GM12878 (cell line): ENCODE data around the gene BDNF. TPM values are rescaled to one million over a fixed set of nuclear protein-coding genes. Genes with fewer than 3 reads are reported as not detected.
A peak's percentile ranks its signal among the peaks of the same experiment; 100 is the strongest.

Experiments used
- ATAC-seq: fragments of 200-7000 bp; cut with Tn5 transposase; 3 replicates; pipeline ENCODE4 v1.9.1; 2020; ENCODE audit warnings: mild to moderate bottlenecking, moderate library complexity
- BruUV-seq: library from RNA; stranded (reverse); fragments of 400-500 nt; replicated peaks from 2 replicates; lab custom pipeline; 2021; lab: Mats Ljungman, UMichigan
- CTCF ChIA-PET: fragments of 300-600 bp; sonication (Branson Sonifier 250); formaldehyde crosslinking; extraction: SDS; loops from one replicate; lab custom pipeline; 2021; ENCODE audit warnings: inconsistent platforms; lab: Yijun Ruan, JAX
- POLR2A ChIA-PET: fragments of 350-600 bp; formaldehyde crosslinking; extraction: SDS; loops from one replicate; lab custom pipeline; 2021; ENCODE audit warnings: inconsistent platforms; lab: Charles Lee
- RAD21 ChIA-PET: fragments of 300-600 bp; sonication (Branson Sonifier 250); formaldehyde crosslinking; loops from one replicate; lab custom pipeline; 2023; ENCODE audit warnings: antibody characterized with exemption; ENCODE audit not compliant: unreplicated experiment; lab: Charles Lee
- SMC1A ChIA-PET: fragments of 300-600 bp; sonication (Branson Sonifier 250); formaldehyde crosslinking; loops from one replicate; lab custom pipeline; 2023; ENCODE audit not compliant: unreplicated experiment, uncharacterized antibody; lab: Charles Lee
- DNase-seq: peaks from one replicate; pipeline ENCODE4 v3.0.0-alpha.2; 2011; ENCODE audit warnings: low read depth, low spot score
- FAIRE-seq: peaks from 3 replicates; lab custom pipeline; 2011; peaks lifted over from hg19 to GRCh38; lab: Jason Lieb, UNC
- H2AFZ ChIP-seq: 2 replicates; pipeline ENCODE4 v1.6.0; 2011; ENCODE audit warnings: low read depth, low read length, control low read depth; ENCODE audit not compliant: control insufficient read depth
- H3K27ac ChIP-seq: 2 replicates; pipeline ENCODE4 v1.5.1; 2011; ENCODE audit warnings: control low read depth; ENCODE audit not compliant: control insufficient read depth, insufficient read depth
- H3K27me3 ChIP-seq, 2 experiments: replicated peaks in 1 of 2; 2 replicates each; pipeline versions ENCODE4 v1.6.0 to v1.6.1; 2011; ENCODE audit warnings: low read length in 1 of 2; ENCODE audit not compliant: control insufficient read depth in 2 of 2, insufficient read depth in 2 of 2
- H3K36me3 ChIP-seq, 2 experiments: 2 replicates each; pipeline ENCODE4 v1.5.1; 2011; ENCODE audit warnings: low read length in 1 of 2; ENCODE audit not compliant: control insufficient read depth in 2 of 2, insufficient read depth in 2 of 2
- H3K4me1 ChIP-seq: 2 replicates; pipeline ENCODE4 v1.6.1; 2011; ENCODE audit warnings: mild to moderate bottlenecking, low read length, moderate library complexity, mixed read lengths; ENCODE audit not compliant: control insufficient read depth, insufficient read depth
- H3K4me2 ChIP-seq: 2 replicates; pipeline ENCODE4 v1.6.0; 2011; ENCODE audit warnings: control low read depth; ENCODE audit not compliant: control insufficient read depth, insufficient read depth
- H3K4me3 ChIP-seq: fragments of 200-600 bp; sonication (generic); 2 replicates; pipeline ENCODE4 v1.5.1; 2016
- H3K79me2 ChIP-seq: 2 replicates; pipeline ENCODE4 v1.6.0; 2011; ENCODE audit warnings: low read length; ENCODE audit not compliant: control insufficient read depth, insufficient read depth
- H3K9ac ChIP-seq: 2 replicates; pipeline ENCODE4 v1.8.0; 2011; ENCODE audit warnings: low read length, control low read depth, mixed read lengths; ENCODE audit not compliant: control insufficient read depth, insufficient read depth
- H3K9me3 ChIP-seq: replicated peaks from 3 replicates; pipeline ENCODE4 v1.5.1; 2011; ENCODE audit warnings: mild to moderate bottlenecking, low read length; ENCODE audit not compliant: control insufficient read depth, insufficient read depth
- H4K20me1 ChIP-seq: 2 replicates; pipeline ENCODE4 v1.6.0; 2011; ENCODE audit not compliant: control insufficient read depth, insufficient read depth
- CBX3 ChIP-seq: fragments of 200-600 bp; sonication (generic); IDR thresholded peaks from 2 replicates; pipeline ENCODE4 v1.6.1; 2016; ENCODE audit warnings: low read depth, borderline replicate concordance
- CEBPZ ChIP-seq: fragments of 150-350 bp; IDR thresholded peaks from 2 replicates; pipeline ENCODE4 v1.6.1; 2016; ENCODE audit warnings: low read depth, low read length
- CHD4 ChIP-seq: fragments of 200-600 bp; sonication (generic); IDR thresholded peaks from 2 replicates; pipeline ENCODE4 v1.6.1; 2016; ENCODE audit warnings: mild to moderate bottlenecking
- EP300 ChIP-seq, 2 experiments: fragments of 150-350 bp in 1 of 2; IDR thresholded peaks; 2 replicates each; pipeline ENCODE4 v1.6.1; 2011 to 2012; ENCODE audit warnings: low read depth in 2 of 2, low read length in 2 of 2, borderline replicate concordance in 1 of 2, improper control_type of control experiment in 1 of 2, inconsistent platforms in 1 of 2; ENCODE audit not compliant: control insufficient read depth in 1 of 2
- HDAC6 ChIP-seq: fragments of 200-600 bp; sonication (generic); IDR thresholded peaks from one replicate; pipeline ENCODE4 v1.8.0; 2017; ENCODE audit warnings: antibody characterized with exemption; ENCODE audit not compliant: unreplicated experiment
- JUNB ChIP-seq: IDR thresholded peaks from 2 replicates; pipeline ENCODE4 v1.6.1; 2016; ENCODE audit warnings: antibody characterized with exemption, mild to moderate bottlenecking
- MEF2B ChIP-seq: fragments of 450-650 bp; IDR thresholded peaks from 2 replicates; pipeline ENCODE4 v1.6.1; 2018; ENCODE audit warnings: mild to moderate bottlenecking, moderate library complexity; ENCODE audit not compliant: partially characterized antibody, poor library complexity, severe bottlenecking
- POLR2A ChIP-seq: IDR thresholded peaks from 2 replicates; pipeline ENCODE4 v1.6.1; 2011; ENCODE audit warnings: low read depth, mild to moderate bottlenecking, low read length
- POLR2AphosphoS5 ChIP-seq: IDR thresholded peaks from 2 replicates; pipeline ENCODE4 v1.6.1; 2011; ENCODE audit warnings: mild to moderate bottlenecking, low read length, inconsistent platforms
- RELA ChIP-seq: fragments of 450-650 bp; IDR thresholded peaks from 2 replicates; pipeline ENCODE4 v1.8.0; 2014; ENCODE audit warnings: borderline replicate concordance; ENCODE audit not compliant: partially characterized antibody
- SMC3 ChIP-seq: IDR thresholded peaks from 2 replicates; pipeline ENCODE4 v1.6.1; 2011; ENCODE audit warnings: low read length, improper control_type of control experiment, borderline replicate concordance
- STAT1 ChIP-seq: fragments of 450-650 bp; conservative IDR thresholded peaks from 2 replicates; pipeline ENCODE4 v1.6.1; 2014; ENCODE audit warnings: antibody characterized with exemption, mild to moderate bottlenecking
- SUZ12 ChIP-seq: fragments of 200-600 bp; sonication (generic); IDR thresholded peaks from one replicate; pipeline ENCODE4 v1.6.1; 2018; ENCODE audit warnings: antibody characterized with exemption, mild to moderate bottlenecking; ENCODE audit not compliant: unreplicated experiment
- ZNF622 ChIP-seq: fragments of 450-650 bp; IDR thresholded peaks from 2 replicates; pipeline ENCODE4 v1.6.1; 2017; ENCODE audit warnings: mild to moderate bottlenecking, inconsistent platforms
- WGBS: methylation state at CpG from one replicate; pipeline ENCODE4 v1.1.6; 2016; ENCODE audit warnings: low lambda C conversion rate; ENCODE audit not compliant: insufficient replicate concordance, insufficient coverage; ENCODE audit errors: missing lambda C conversion rate; 5-methylcytosine and 5-hydroxymethylcytosine counted together
- in situ Hi-C: fragments of 300-500 bp; cut with MboI; formaldehyde crosslinking; loops from 9 replicates; pipeline ENCODE4 v1.14.3; 2018; ENCODE audit warnings: mixed read lengths
- intact Hi-C: fragments of 100-400 bp; cut with micrococcal nuclease; formaldehyde crosslinking; loops from one replicate; pipeline ENCODE4 v1.14.2; 2022; ENCODE audit not compliant: unreplicated experiment
- polyA plus RNA-seq, 11 experiments: library from polyadenylated mRNA; depleted of rRNA in 4 of 11; unstranded in 6 of 11; stranded (reverse) in 5 of 11; fragments of >200 nt; fragmentation: Nextera tagmentation in 4 of 11; fragmentation: Illumina TruSeq in 1 of 11; extraction: Ambion mirVana in 4 of 11; extraction: Trizol in 1 of 11; gene quantifications; 1 replicate in 1 of 11; 2 replicates in 10 of 11; pipeline versions ENCODE4 v1.2.1 to v1.2.3, GENCODE V29; 2011 to 2016; ENCODE audit warnings: inconsistent platforms in 2 of 11, missing spikeins in 2 of 11, low read depth in 1 of 11
- total RNA-seq, 4 experiments: library from RNA; depleted of rRNA in 3 of 4; stranded (reverse); fragments of >200 nt in 3 of 4; fragmentation: Illumina TruSeq in 1 of 4; extraction: Trizol in 1 of 4; gene quantifications; 2 replicates each; pipeline versions ENCODE4 v1.2.1 to v1.2.3, GENCODE V29; 2013 to 2021
- TF ChIP-seq, protein P1 (sequence below): IDR thresholded peaks from 2 replicates; pipeline ENCODE4 v1.6.1; 2011; ENCODE audit warnings: low read depth, mild to moderate bottlenecking, low read length, moderate library complexity, borderline replicate concordance; ENCODE audit errors: extremely low read depth

The BDNF gene
- total and polyA plus RNA-seq, 10 of the 15 experiments (the other 5 are each of a cell fraction or from before 2014, with no cell fraction given): 0.02 to 0.24 (median 0.06) TPM; not detected in 2

DNA sequence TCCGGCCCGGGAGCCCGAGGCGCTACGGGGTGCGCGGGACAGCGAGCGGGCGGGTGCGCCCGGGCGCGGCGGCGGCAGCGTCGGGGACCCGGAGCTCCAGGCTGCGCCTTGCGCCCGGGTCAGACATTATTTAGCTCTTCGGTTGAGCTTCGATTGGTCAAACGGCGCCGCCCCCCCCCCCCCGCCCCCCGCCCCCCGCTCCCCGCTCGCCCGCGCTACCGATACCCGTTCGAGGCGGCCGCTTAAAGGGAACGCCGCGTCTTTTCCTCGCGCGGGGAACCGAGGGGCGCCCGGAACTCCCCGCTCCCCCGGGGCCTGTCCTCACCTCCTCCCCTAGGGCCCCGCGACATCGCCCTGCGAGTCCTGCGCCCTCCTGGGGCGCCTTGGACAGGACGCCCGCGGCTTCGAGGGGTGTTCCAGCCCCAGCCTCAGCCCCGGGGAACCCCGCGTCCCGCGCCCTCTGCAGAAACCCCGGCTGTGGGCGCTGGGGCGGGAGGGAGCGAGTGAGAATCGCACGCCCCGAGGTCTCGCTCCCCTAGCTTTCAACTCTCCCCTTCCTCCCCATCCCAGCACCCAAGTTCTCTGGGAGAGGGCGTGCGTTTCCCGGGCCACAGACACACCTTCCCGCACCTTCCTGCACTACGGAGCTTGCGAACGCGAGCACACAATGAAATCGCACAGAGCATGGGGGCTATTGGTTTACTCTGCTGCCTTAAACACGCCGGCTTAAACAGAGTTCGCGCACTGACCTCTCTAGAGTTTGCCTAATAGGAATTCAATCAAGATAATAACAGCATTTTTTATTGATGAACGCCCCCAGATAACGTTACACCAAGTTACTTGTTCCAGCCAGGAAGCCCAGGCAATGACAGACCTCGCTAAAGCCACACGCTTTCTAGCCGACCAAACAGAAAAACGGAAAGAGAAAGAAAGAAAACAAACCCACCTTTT lies at the start of gene BDNF (continued):
- TF ChIP-seq SUZ12: peak; percentile 71
- no peak for TF ChIP-seq MEF2B
- TF ChIP-seq ZNF622: no peak
- no peak for TF ChIP-seq HDAC6
- no peak for TF ChIP-seq CEBPZ
- no peak for TF ChIP-seq POLR2A
- TF ChIP-seq, all 136 proteins: peak for 3

DNA sequence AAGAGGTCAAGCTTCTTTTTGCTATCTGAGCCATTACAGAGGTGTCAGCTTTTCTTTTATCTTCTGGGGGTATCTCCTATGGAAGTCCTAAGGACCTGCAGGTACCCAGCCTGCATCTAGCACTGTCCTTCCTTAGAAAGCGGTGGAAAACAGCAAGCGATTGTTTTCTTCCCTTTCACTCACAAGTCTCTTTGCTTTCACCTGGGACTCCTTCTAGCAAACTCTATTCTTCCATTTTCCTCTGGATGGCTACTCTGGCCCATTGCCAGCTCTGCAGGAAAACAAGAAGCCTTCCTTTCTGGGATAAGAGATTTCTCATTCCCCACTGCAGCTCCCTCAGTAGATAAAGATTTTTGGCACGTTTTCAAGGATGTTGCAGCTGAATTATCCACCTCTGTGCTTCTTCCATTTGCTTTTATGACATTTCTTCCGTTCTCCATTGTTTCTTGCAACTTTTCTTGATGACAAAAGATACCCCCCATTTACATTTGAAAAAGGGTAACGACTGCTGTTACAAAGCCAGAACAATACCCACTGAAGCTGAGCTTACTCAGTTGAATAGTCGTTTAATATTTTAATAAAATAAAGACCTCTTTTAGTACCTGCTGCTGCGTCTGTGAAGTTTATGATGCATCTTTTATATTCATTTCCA lies 40.2 kb upstream of the BDNF start:
- FAIRE-seq (no peak), ATAC-seq (no peak), DNase-seq (no peak)
- RAD21 ChIA-PET: no interaction called here
- CTCF ChIA-PET: interaction anchor here (0.9 kb wide), 1 partner anchor 12 kb away, joined by 3 read pairs; no protein-coding TSS in a partner anchor
- Histone ChIP-seq H3K27me3 (no peaks in the 10 kb centered on the region), H3K9ac (no peak overlapping the region), H2AFZ (no peak overlapping the region), H4K20me1 (no peaks in the 10 kb centered on the region), H3K9me3 (no peaks in the 10 kb centered on the region), H3K36me3 (no peaks in the 10 kb centered on the region), H3K4me1 (no peaks in the 10 kb centered on the region), H3K27ac (no peak overlapping the region), H3K4me3 (no peak overlapping the region), H3K79me2 (no peaks in the 10 kb centered on the region), H3K4me2 (no peak overlapping the region)
- WGBS: 28% methylated on average over 7 of the region's 7 CpGs
- SMC1A ChIA-PET: interaction anchor here (0.9 kb wide), 1 partner anchor 493 kb away, joined by 3 read pairs; no protein-coding TSS in a partner anchor
- POLR2A ChIA-PET: interaction anchor here (0.6 kb wide), 1 partner anchor 1510 kb away, joined by 3 read pairs; no protein-coding TSS in a partner anchor
- no TSS peak for BruUV-seq
- in situ Hi-C loops (no loop called here), intact Hi-C loops (no loop called here)
- no peak for TF ChIP-seq POLR2AphosphoS5
- no peak for TF ChIP-seq SMC3
- no peak for TF ChIP-seq CBX3
- TF ChIP-seq CHD4: no peak
- no peak for TF ChIP-seq JUNB
- TF ChIP-seq STAT1: no peak
- TF ChIP-seq, protein P1, sequence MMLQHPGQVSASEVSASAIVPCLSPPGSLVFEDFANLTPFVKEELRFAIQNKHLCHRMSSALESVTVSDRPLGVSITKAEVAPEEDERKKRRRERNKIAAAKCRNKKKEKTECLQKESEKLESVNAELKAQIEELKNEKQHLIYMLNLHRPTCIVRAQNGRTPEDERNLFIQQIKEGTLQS: no peak
- TF ChIP-seq EP300 (IDR thresholded peaks at IDR 0.05; ENCODE audit: borderline replicate concordance in 1 of 2, control insufficient read depth in 1 of 2, low read depth in 2 of 2, low read length in 2 of 2): no peak
- no peak for TF ChIP-seq RELA
